H1 (cell line): ENCODE data around the gene RNF214. TPM values are rescaled to one million over a fixed set of nuclear protein-coding genes. Genes with fewer than 3 reads are reported as not detected.

ENCODE experiments used
- CTCF ChIA-PET: fragments of 300-600 bp; sonication (Branson Sonifier 250); formaldehyde crosslinking; loops from one replicate; lab custom pipeline; 2021; ENCODE audit not compliant: partially characterized antibody; lab: Charles Lee
- POLR2A ChIA-PET: fragments of 300-600 bp; sonication (Branson Sonifier 250); formaldehyde crosslinking; loops from one replicate; lab custom pipeline; 2021; ENCODE audit warnings: inconsistent platforms; ENCODE audit not compliant: partially characterized antibody; lab: Charles Lee
- DNase-seq, 2 experiments: peaks; one replicate each; pipeline versions ENCODE4 v3.0.0 to v3.0.0-alpha.2; 2010 to 2022; ENCODE audit warnings: low spot score in 2 of 2, low read depth in 1 of 2, mixed read lengths in 1 of 2
- FAIRE-seq: peaks from 2 replicates; lab custom pipeline; 2011; peaks lifted over from hg19 to GRCh38; lab: Jason Lieb, UNC
- H2AFZ ChIP-seq: 2 replicates; pipeline ENCODE4 v1.8.1; 2012; ENCODE audit warnings: low read length, inconsistent platforms
- H2AK5ac ChIP-seq: 2 replicates; pipeline ENCODE4 v1.6.1; 2013; ENCODE audit warnings: low read depth, low read length
- H2BK120ac ChIP-seq: replicated peaks from 2 replicates; pipeline ENCODE3; 2013; ENCODE audit warnings: low read depth, low read length, inconsistent platforms
- H2BK12ac ChIP-seq: 2 replicates; pipeline ENCODE4 v1.6.1; 2013; ENCODE audit warnings: low read depth, low read length
- H2BK15ac ChIP-seq: 2 replicates; pipeline ENCODE4 v1.6.1; 2013; ENCODE audit warnings: low read length
- H2BK20ac ChIP-seq: 2 replicates; pipeline ENCODE4 v1.6.1; 2013; ENCODE audit warnings: low read length
- H2BK5ac ChIP-seq: 2 replicates; pipeline ENCODE4 v1.6.1; 2013; ENCODE audit warnings: low read depth, low read length
- H3K14ac ChIP-seq: 2 replicates; pipeline ENCODE4 v1.6.1; 2013; ENCODE audit warnings: inconsistent platforms; ENCODE audit not compliant: insufficient read length
- H3K18ac ChIP-seq: 2 replicates; pipeline ENCODE4 v1.6.1; 2013; ENCODE audit warnings: low read length; ENCODE audit errors: extremely low read depth
- H3K23ac ChIP-seq: 2 replicates; pipeline ENCODE4 v1.6.1; 2013; ENCODE audit warnings: inconsistent platforms; ENCODE audit not compliant: insufficient read length
- H3K23me2 ChIP-seq: 2 replicates; pipeline ENCODE4 v1.6.1; 2013; ENCODE audit warnings: low read depth, low read length
- H3K27ac ChIP-seq: 2 replicates; pipeline ENCODE4 v1.6.1; 2011; ENCODE audit warnings: low read depth, low read length, inconsistent platforms
- H3K27me3 ChIP-seq, 4 experiments: replicated peaks in 1 of 4; 1 replicate in 1 of 4; 2 replicates in 3 of 4; pipeline versions ENCODE4 v1.6.1 to v1.8.1; 2011 to 2013; ENCODE audit warnings: low read length in 3 of 4, mild to moderate bottlenecking in 3 of 4, inconsistent platforms in 2 of 4, mixed read lengths in 2 of 4, moderate library complexity in 1 of 4; ENCODE audit not compliant: control insufficient read depth in 3 of 4, insufficient read depth in 3 of 4; ENCODE audit errors: extremely low read depth in 1 of 4
- H3K36me3 ChIP-seq, 4 experiments: 2 replicates each; pipeline versions ENCODE4 v1.6.1 to v1.8.1; 2011 to 2013; ENCODE audit warnings: mild to moderate bottlenecking in 4 of 4, low read length in 3 of 4, moderate library complexity in 2 of 4, control low read depth in 1 of 4, inconsistent platforms in 1 of 4; ENCODE audit not compliant: insufficient read depth in 4 of 4, control insufficient read depth in 2 of 4
- H3K4ac ChIP-seq: replicated peaks from 2 replicates; pipeline ENCODE3; 2013; ENCODE audit warnings: low read length, low read depth, mixed read lengths, inconsistent platforms; ENCODE audit not compliant: insufficient read length
- H3K4me1 ChIP-seq, 4 experiments: replicated peaks in 1 of 4; 1 replicate in 1 of 4; 2 replicates in 3 of 4; pipeline versions ENCODE4 v1.6.1 to v1.8.1; 2011 to 2013; ENCODE audit warnings: low read length in 3 of 4, inconsistent platforms in 2 of 4, mixed read lengths in 1 of 4; ENCODE audit not compliant: insufficient read depth in 4 of 4, control insufficient read depth in 3 of 4
- H3K4me2 ChIP-seq, 2 experiments: 2 replicates each; pipeline versions ENCODE4 v1.6.1 to v1.8.1; 2011 to 2013; ENCODE audit warnings: low read depth in 2 of 2, low read length in 2 of 2, control low read depth in 1 of 2, inconsistent platforms in 1 of 2, mild to moderate bottlenecking in 1 of 2; ENCODE audit not compliant: insufficient read depth in 1 of 2
- H3K4me3 ChIP-seq, 4 experiments: fragments of 200-600, 300-600 bp in 1 of 4; sonication (generic), shearing (Covaris generic), sonication (Bioruptor Twin) in 1 of 4; 2 replicates each; pipeline versions ENCODE4 v1.5.1 to v1.8.1; 2011 to 2016; ENCODE audit warnings: low read length in 4 of 4, low read depth in 3 of 4, control low read depth in 2 of 4, inconsistent platforms in 2 of 4, mild to moderate bottlenecking in 2 of 4, mixed read lengths in 1 of 4, moderate library complexity in 1 of 4; ENCODE audit not compliant: insufficient read depth in 2 of 4; ENCODE audit errors: extremely low read depth in 1 of 4
- H3K56ac ChIP-seq: replicated peaks from 2 replicates; pipeline ENCODE3; 2013; ENCODE audit warnings: low read depth, mild to moderate bottlenecking, mixed read lengths, low read length, inconsistent platforms; ENCODE audit not compliant: insufficient read length
- H3K79me1 ChIP-seq: 2 replicates; pipeline ENCODE4 v1.6.1; 2013; ENCODE audit warnings: low read depth, low read length, control low read depth
- H3K79me2 ChIP-seq, 2 experiments: 2 replicates each; pipeline versions ENCODE4 v1.6.1 to v1.8.1; 2012 to 2013; ENCODE audit warnings: low read length in 2 of 2, mild to moderate bottlenecking in 2 of 2, inconsistent platforms in 1 of 2; ENCODE audit not compliant: insufficient read depth in 2 of 2, control insufficient read depth in 1 of 2
- H3K9ac ChIP-seq, 4 experiments: replicated peaks in 1 of 4; 1 replicate in 1 of 4; 2 replicates in 3 of 4; pipeline versions ENCODE4 v1.6.1 to v1.8.1; 2011 to 2013; ENCODE audit warnings: low read depth in 3 of 4, low read length in 3 of 4, control low read depth in 2 of 4, mild to moderate bottlenecking in 2 of 4, moderate library complexity in 2 of 4, inconsistent platforms in 1 of 4; ENCODE audit errors: extremely low read depth in 1 of 4
- H3K9me3 ChIP-seq, 2 experiments: 2 replicates each; pipeline versions ENCODE4 v1.6.1 to v1.8.1; 2012 to 2013; ENCODE audit warnings: mild to moderate bottlenecking in 2 of 2, moderate library complexity in 2 of 2, control low read depth in 1 of 2, inconsistent platforms in 1 of 2, low read depth in 1 of 2, low read length in 1 of 2, mixed read lengths in 1 of 2; ENCODE audit not compliant: insufficient read depth in 2 of 2
- H4K20me1 ChIP-seq, 2 experiments: replicated peaks in 1 of 2; 2 replicates each; pipeline versions ENCODE3 to v1.8.1; 2011 to 2013; ENCODE audit warnings: inconsistent platforms in 2 of 2, low read length in 2 of 2, mild to moderate bottlenecking in 1 of 2; ENCODE audit not compliant: insufficient read depth in 2 of 2, control insufficient read depth in 1 of 2
- H4K5ac ChIP-seq: 2 replicates; pipeline ENCODE4 v1.6.1; 2013; ENCODE audit warnings: low read length, low read depth, mixed read lengths, inconsistent platforms; ENCODE audit not compliant: insufficient read length
- H4K8ac ChIP-seq: 2 replicates; pipeline ENCODE4 v1.8.0; 2013; ENCODE audit warnings: mild to moderate bottlenecking, moderate library complexity, low read length, inconsistent platforms; ENCODE audit not compliant: insufficient read depth; ENCODE audit errors: extremely low read depth
- H4K91ac ChIP-seq: replicated peaks from 2 replicates; pipeline ENCODE3; 2013; ENCODE audit warnings: low read length, mixed read lengths, inconsistent platforms; ENCODE audit not compliant: insufficient read length
- EP300 ChIP-seq, 2 experiments: IDR thresholded peaks; 1 replicate in 1 of 2; 2 replicates in 1 of 2; pipeline ENCODE4 v1.6.1; 2011 to 2012; ENCODE audit warnings: low read depth in 2 of 2, low read length in 2 of 2, mild to moderate bottlenecking in 2 of 2, borderline replicate concordance in 1 of 2, inconsistent platforms in 1 of 2, moderate library complexity in 1 of 2
- MAX ChIP-seq: IDR thresholded peaks from 2 replicates; pipeline ENCODE4 v1.6.1; 2012; ENCODE audit warnings: inconsistent platforms
- SP1 ChIP-seq: IDR thresholded peaks from 2 replicates; pipeline ENCODE4 v1.6.1; 2011; ENCODE audit warnings: low read depth, low read length
- SP2 ChIP-seq: IDR thresholded peaks from 2 replicates; pipeline ENCODE4 v1.6.1; 2012; ENCODE audit warnings: mild to moderate bottlenecking, low read length, inconsistent platforms
- YY1 ChIP-seq: IDR thresholded peaks from 2 replicates; pipeline ENCODE4 v1.6.1; 2011; ENCODE audit warnings: low read depth, mild to moderate bottlenecking, low read length
- WGBS, 2 experiments: shearing (Covaris generic) in 1 of 2; methylation state at CpG; one replicate each; pipeline versions ENCODE4 v1.1.6 to v1.1.7; 2013 to 2015; ENCODE audit warnings: low lambda C conversion rate in 2 of 2, mixed read lengths in 2 of 2, inconsistent platforms in 1 of 2, low coverage in 1 of 2, missing lambda C conversion rate in 1 of 2; ENCODE audit not compliant: insufficient replicate concordance in 2 of 2, insufficient coverage in 1 of 2, insufficient read length in 1 of 2; ENCODE audit errors: extremely low coverage in 1 of 2, missing lambda C conversion rate in 1 of 2; 5-methylcytosine and 5-hydroxymethylcytosine counted together
- polyA plus RNA-seq, 7 experiments: library from polyadenylated mRNA; depleted of rRNA in 3 of 7; stranded (reverse) in 5 of 7; unstranded in 2 of 7; fragments of >200 nt in 5 of 7; fragments of 200-250 nt in 2 of 7; gene quantifications; 1 replicate in 5 of 7; 2 replicates in 1 of 7; 4 replicates in 1 of 7; pipeline versions ENCODE4 v1.2.1 to v1.2.3, GENCODE V29; 2011 to 2013; ENCODE audit warnings: missing spikeins in 2 of 7, mixed read lengths in 2 of 7
- total RNA-seq: library from RNA; stranded (reverse); fragmentation: NEBNext Ultra II Directional; extraction: Animal tissue kit (Norgen Biotek cat#: 25700); gene quantifications from 2 replicates; pipeline ENCODE4 v1.2.1, GENCODE V29; 2021

The RNF214 gene
- total and polyA plus RNA-seq, 2 of the 8 experiments (the other 6 are each of a cell fraction or from before 2014, with no cell fraction given), result 34.9 to 35.6 TPM

- peaks cover 2 to 44% (median 22%) of the 10 kb centered on the region in 4 experiments; a peak in 7 of 8 replicates for H3K36me3 ChIP-seq
- no peaks in the 10 kb centered on the region for H4K20me1 ChIP-seq
- no peak overlapping the region for H3K18ac ChIP-seq
- H3K4ac ChIP-seq, result no peak overlapping the region
- no peaks in the 10 kb centered on the region for H3K4me1 ChIP-seq
- FAIRE-seq (no peak), DNase-seq (no peak)
- no peaks in the 10 kb centered on the region for H3K79me1 ChIP-seq
- no peak overlapping the region for H2BK5ac ChIP-seq
- no peak overlapping the region for H2AFZ ChIP-seq
- H3K56ac ChIP-seq, result no peak overlapping the region
- POLR2A ChIA-PET, result no interaction called here
- H3K79me2 ChIP-seq, result no peaks in the 10 kb centered on the region
- no peak overlapping the region for H2BK12ac ChIP-seq
- no peak overlapping the region for H4K5ac ChIP-seq
- no peak overlapping the region for H4K91ac ChIP-seq
- no peaks in the 10 kb centered on the region for H3K27me3 ChIP-seq
- H3K4me3 ChIP-seq, result no peak overlapping the region
- no peak overlapping the region for H3K9ac ChIP-seq
- WGBS, 2 experiments, result 77% methylated on average over 1 of the region's 1 CpG; no CpG with 5 or more reads in 1 of the 2 experiments
- no peak for TF ChIP-seq SP1
- TF ChIP-seq SP2, result no peak
- TF ChIP-seq EP300 (IDR thresholded peaks at IDR 0.05; ENCODE audit: borderline replicate concordance in 1 of 2, low read depth in 2 of 2, low read length in 2 of 2), result no peak
- no peak for TF ChIP-seq MAX
- no peak for TF ChIP-seq YY1
- H2BK120ac ChIP-seq, result no peak overlapping the region
- CTCF ChIA-PET, result interaction anchor here (1.1 kb wide), 1 partner anchor 190 kb away, joined by 3 read pairs; no protein-coding TSS in a partner anchor
- no peaks in the 10 kb centered on the region for H3K23me2 ChIP-seq
- H2BK20ac ChIP-seq, result no peak overlapping the region
- no peak overlapping the region for H3K23ac ChIP-seq
- H4K8ac ChIP-seq, result no peak overlapping the region
- no peak overlapping the region for H2AK5ac ChIP-seq
- H2BK15ac ChIP-seq, result no peak overlapping the region
- H3K4me2 ChIP-seq, result no peak overlapping the region
- no peaks in the 10 kb centered on the region for H3K9me3 ChIP-seq
- H3K14ac ChIP-seq, result no peak overlapping the region
- H3K27ac ChIP-seq, result no peak overlapping the region
Observed at GRCh38 chr11:117289795-117290194, 57.3 kb downstream of the RNF214 start.
